ENCODE measurements around the gene ATP6V0A4.

ATP6V0A4 gene

GRCh38 chr7:138661069-138661635 lies 136.8 kb downstream of the ATP6V0A4 start:
- DNase-seq (ENCODE audit: low spot score): no peak

GRCh38 chr7:138658889-138659288 lies 139.1 kb downstream of the ATP6V0A4 start:
- no peak for DNase-seq (ENCODE audit: low spot score)

- no peak for DNase-seq (ENCODE audit: low spot score)
These were observed 140.1 kb downstream of the ATP6V0A4 start for GRCh38 chr7:138657854-138658386.

DNA sequence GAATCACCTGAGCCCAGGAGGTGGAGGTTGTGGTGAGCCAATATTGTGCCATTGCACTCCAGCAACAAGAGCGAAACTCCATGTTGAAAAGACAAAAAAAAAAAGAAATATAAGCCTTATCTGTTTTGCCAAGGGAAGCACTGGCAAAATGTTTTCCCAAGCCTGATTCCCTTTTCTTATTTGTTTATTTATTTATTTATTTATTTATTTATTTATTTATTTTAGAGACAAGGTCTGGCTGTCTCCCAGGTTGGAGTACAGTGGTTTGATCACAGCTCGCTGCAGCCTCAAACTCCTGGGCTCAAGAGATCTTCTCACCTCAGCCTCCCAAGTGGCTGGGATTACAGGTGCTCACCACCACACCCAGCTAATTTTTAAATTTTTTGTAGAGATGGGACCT lies 141.0 kb downstream of the ATP6V0A4 start:
- no peak for DNase-seq (ENCODE audit: low spot score)
